Measurements from ENCODE around the gene HAGHL.
A peak's percentile ranks its signal among the peaks of the same experiment; 100 is the strongest.

Gene HAGHL, protein sequence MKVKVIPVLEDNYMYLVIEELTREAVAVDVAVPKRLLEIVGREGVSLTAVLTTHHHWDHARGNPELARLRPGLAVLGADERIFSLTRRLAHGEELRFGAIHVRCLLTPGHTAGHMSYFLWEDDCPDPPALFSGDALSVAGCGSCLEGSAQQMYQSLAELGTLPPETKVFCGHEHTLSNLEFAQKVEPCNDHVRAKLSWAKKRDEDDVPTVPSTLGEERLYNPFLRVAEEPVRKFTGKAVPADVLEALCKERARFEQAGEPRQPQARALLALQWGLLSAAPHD

GRCh38 chr16:726438-727290 is at the start of gene HAGHL, which contains the start of gene CCDC78:
Gene HAGHL, plus strand, starts transcription at chr16:727106. Its CDS starts 404 bp downstream, at chr16:727510.
Gene CCDC78, minus strand, starts transcription at chr16:726443. Its CDS starts 76 bp downstream, at chr16:726367.
- DNase-seq, result no peak

- DNase-seq, result no peak
Measured at GRCh38 chr16:677316-678190, 49.4 kb upstream of the HAGHL start.

GRCh38 chr16:678209-678857 is 48.6 kb upstream of the HAGHL start:
- no peak for DNase-seq

DNA sequence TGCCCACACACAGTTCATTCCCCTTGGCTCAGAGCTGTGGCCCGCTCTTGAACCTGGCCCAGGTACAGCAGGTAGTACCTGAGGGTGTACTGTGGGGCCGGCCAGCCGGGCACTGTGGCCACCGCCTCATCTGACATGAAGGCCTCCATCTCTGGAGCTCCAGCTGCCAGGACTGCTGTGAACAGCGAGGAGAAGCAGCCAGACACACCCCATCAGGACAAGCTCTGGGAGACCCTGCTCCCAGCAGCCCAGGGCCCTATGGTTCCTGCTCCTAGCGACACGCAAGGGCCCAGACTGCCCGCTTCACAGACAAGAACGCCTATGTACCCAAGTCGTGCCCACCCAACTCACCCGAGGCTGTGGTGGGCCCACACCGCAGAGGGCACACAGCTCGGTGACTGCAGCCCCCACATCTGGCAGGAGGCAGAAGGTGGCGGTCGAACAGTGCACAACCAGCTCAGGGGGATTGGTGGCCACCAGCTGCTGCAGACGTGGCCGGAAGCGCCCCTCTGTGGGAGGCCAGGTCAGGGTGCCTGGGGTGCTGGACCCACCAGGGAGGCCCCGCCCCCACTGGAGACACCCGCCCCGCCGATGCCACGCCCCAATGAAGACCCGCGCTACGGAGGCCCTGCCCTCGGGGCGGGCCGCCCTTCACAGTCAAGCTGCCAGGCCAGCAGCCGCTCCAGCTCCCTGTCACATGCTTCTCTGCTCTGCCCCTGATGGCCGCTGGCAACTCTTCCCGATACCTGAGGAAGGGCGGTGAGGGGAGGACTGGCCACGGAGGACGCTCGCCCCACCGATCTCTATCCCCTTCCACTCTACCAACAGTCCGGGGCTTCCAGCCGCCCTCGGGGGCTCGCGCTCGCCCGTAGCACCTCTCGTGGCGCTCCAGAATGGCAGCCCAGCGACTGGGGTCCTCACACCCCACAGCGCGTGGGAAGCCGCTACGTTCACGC is 47.8 kb upstream of the HAGHL start:
- DNase-seq, result no peak

DNA sequence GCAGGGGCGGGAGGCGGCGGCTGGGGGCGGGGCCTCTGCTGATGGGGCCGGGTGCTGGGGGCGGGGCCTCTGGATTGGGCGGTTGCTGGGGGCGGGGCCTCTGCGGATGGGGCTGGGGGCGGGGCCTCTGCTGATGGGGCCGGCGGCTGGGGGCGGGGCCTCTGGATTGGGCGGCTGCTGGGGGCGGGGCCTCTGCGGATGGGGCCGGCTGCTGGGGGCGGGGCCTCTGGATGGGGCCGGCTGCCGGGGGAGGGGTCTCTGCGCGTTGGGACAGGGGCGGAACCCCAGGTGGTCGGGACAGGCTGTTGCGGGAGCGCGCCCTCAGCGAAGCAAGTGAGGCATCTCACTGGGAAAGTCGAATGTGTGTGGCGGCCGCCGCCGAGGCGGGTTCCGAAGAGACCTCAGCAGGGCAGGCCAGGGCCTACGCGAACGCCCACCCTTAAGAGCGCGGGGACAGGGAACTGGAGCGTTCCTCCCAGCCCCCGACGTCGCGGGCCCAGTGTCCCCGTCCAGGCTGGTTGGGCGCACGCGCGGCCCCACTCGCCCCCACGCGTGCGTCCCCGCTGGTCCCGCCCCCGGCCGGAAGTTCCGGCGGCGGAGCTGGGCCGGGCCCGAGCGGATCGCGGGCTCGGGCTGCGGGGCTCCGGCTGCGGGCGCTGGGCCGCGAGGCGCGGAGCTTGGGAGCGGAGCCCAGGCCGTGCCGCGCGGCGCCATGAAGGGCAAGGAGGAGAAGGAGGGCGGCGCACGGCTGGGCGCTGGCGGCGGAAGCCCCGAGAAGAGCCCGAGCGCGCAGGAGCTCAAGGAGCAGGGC is 46.9 kb upstream of the HAGHL start, which contains the start of gene STUB1:
Gene STUB1 (plus strand): TSS at position 597 of the 811 bp plus-strand sequence. CDS start 116 bp downstream, at position 713.
- DNase-seq, result no peak

DNA sequence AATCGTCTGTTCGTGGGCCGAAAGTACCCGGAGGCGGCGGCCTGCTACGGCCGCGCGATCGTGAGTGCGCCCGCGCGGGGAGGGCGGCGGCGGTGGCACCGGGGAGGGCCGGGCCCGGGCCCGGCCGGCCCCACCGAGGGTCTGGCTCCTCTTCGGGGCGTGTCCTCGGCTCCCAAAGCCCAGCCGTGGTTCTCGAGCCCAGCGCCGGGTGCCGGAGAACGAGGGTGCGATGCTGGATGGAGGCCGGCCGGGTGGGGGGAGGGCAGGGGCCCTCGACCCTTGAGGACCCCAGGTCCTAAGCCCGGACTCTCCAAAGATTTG is 46.3 kb upstream of the HAGHL start:
- no peak for DNase-seq

- no peak for DNase-seq
Measured at GRCh38 chr16:680967-681745, 45.8 kb upstream of the HAGHL start.

DNA sequence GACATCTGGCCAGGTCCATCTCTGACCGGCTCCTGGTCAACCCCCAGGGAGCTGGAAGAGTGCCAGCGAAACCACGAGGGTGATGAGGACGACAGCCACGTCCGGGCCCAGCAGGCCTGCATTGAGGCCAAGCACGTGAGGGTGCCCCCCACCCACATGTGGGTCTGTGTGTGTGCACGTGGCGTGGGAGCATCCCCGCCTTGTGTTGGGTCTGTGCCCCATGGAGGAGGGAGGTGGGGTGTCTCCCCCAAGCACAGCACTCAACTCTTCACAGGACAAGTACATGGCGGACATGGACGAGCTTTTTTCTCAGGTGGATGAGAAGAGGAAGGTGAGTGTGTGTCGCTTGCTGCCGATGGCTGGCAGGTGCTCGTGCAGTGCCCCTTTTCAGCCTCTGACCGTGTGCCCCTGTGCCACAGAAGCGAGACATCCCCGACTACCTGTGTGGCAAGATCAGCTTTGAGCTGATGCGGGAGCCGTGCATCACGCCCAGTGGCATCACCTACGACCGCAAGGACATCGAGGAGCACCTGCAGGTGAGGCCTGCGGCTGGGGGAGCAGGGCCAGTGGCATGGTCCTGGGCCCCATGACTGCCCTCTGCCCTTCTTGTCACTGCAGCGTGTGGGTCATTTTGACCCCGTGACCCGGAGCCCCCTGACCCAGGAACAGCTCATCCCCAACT is 45.0 kb upstream of the HAGHL start:
- no peak for DNase-seq

GRCh38 chr16:682493-683395 is 44.2 kb upstream of the HAGHL start:
- DNase-seq, result no peak

DNA sequence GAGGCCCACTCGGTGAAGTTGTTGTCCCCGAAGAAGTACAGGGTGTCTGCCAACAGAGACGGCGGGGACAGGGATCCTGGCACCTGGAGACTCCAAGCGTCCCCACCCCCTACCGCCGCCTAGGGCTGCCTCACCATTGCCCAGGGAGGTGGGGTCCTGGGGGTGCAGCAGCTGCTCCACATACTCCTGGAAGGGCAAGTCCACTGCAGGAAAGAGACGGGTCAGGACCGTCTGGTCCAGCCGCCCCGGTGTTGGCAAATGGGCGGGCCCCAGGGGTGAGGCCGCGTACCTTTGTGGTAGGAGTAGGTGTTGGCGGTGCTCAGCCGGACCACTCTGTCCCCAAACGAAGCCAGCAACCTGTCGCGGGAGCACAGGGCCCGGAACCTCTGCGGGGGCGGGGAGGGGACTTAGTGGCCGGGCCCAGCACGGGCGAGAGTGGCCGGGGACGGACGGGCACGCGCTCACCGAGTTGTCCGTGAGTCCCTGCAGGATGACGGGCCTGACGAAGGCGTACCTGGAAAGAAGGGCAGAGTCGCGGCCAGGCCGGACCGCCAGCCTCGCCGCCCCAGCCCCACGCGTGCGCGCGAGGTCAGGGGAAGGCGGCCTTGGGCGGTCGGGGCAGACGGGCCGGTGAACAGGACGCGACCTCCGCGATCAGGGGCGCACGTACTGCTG is 43.4 kb upstream of the HAGHL start:
- no peak for DNase-seq

- DNase-seq, result peak; percentile 83
Measured at GRCh38 chr16:684071-684794, 42.7 kb upstream of the HAGHL start, which contains the start of gene JMJD8. Gene JMJD8, minus strand, starts transcription at chr16:684334. Its CDS starts 15 bp downstream, at chr16:684319.

- DNase-seq, result peak; percentile 72
Measured at GRCh38 chr16:684961-685696, 41.8 kb upstream of the HAGHL start.

GRCh38 chr16:685967-686366 is 40.9 kb upstream of the HAGHL start:
- DNase-seq, result no peak

GRCh38 chr16:686459-687260 is 40.2 kb upstream of the HAGHL start:
- DNase-seq, result no peak

GRCh38 chr16:687499-687898 is 39.4 kb upstream of the HAGHL start:
- no peak for DNase-seq
